Fibroblast of pulmonary artery (primary cell): Measurements from ENCODE around the gene CANX.

Experiments
- DNase-seq: peaks from one replicate; pipeline ENCODE4 v3.0.0-alpha.2; 2010; ENCODE audit warnings: low read depth
- H3K4me3 ChIP-seq: replicated peaks from 2 replicates; pipeline ENCODE4 v1.5.1; 2011; ENCODE audit warnings: low read depth, mild to moderate bottlenecking, control low read depth, low read length, moderate library complexity
- TF ChIP-seq, protein P1 (sequence below): IDR thresholded peaks from 2 replicates; pipeline ENCODE4 v1.5.1; 2011; ENCODE audit warnings: mild to moderate bottlenecking, control low read depth, low read length, inconsistent platforms; ENCODE audit errors: missing control alignments

CANX gene

DNA sequence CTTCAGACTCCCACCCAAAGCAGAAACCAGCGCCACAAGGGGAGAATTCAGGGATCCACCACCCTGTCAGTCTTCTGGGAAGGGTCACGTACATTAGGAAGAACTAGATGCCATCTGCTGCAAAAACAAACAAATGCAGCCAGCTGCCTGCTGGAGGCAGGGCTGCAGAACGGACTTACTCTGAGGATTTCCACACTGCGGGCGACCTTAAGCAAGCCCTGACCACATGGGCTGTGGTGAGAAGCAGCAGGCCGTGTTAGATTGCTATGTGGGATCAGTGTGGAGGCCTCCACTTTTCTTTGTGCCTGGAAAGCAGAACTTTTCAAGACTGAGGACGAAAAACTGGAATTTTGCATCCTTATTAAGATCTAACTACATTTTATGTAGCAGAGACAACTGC lies 81.6 kb downstream of the CANX start:
- TF ChIP-seq, protein P1, sequence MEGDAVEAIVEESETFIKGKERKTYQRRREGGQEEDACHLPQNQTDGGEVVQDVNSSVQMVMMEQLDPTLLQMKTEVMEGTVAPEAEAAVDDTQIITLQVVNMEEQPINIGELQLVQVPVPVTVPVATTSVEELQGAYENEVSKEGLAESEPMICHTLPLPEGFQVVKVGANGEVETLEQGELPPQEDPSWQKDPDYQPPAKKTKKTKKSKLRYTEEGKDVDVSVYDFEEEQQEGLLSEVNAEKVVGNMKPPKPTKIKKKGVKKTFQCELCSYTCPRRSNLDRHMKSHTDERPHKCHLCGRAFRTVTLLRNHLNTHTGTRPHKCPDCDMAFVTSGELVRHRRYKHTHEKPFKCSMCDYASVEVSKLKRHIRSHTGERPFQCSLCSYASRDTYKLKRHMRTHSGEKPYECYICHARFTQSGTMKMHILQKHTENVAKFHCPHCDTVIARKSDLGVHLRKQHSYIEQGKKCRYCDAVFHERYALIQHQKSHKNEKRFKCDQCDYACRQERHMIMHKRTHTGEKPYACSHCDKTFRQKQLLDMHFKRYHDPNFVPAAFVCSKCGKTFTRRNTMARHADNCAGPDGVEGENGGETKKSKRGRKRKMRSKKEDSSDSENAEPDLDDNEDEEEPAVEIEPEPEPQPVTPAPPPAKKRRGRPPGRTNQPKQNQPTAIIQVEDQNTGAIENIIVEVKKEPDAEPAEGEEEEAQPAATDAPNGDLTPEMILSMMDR, result no peak

More for the DNA sequence above, 81.6 kb downstream of the CANX start:
- no peak overlapping the region for H3K4me3 ChIP-seq
- DNase-seq, result no peak
